ENCODE results near the gene PNPLA5.
"Not testable (repeated sequence)": the region's sequence is repeated elsewhere in the genome, so short reads cannot be mapped to it uniquely, and the experiment has no call there.

The PNPLA5 gene

DNA sequence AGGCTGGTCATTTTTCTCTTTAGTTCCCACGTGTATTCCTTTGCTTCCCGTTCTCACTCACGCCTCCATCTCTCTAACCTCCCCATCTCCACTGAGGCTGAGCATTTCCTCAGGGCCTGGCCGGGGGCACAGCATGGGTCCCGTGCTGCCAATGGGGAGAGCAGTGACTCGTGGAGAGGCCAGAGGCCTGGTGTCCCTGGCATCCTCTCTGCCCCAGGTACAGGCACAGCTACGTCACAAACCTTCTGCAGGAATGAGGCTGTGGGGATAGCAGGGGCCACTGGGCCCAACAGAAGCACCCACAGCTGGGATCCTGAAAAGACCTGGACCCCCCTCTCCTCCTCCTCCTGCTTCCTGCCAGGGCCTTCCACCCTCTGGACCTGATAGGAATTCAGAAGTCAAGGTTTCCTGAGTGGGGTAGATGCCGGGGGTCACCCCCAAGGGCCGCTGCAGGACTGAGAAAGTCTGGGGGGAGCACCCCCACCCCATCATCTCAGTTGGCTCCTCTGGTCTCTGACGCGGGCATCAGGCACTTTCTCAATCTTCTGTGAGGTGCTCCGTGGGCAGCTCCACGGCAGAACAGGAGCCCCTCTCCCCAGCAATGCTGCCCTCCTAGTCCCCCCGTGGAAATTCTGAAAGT, 11.8 kb downstream of the PNPLA5 start:
- DNase-seq (ENCODE audit: extremely low spot score): no peak
- ChIA-PET POLR2A (no interaction called here), CTCF (interaction anchor here (0.6 kb wide), 1 partner anchor 359 kb away, joined by 6 read pairs; no protein-coding TSS in a partner anchor)
- TF ChIP-seq NFRKB (IDR thresholded peaks at IDR 0.05) (no peak), FOXK2 (IDR thresholded peaks at IDR 0.05) (no peak), ZNF384 (IDR thresholded peaks at IDR 0.05) (no peak), CTBP1 (IDR thresholded peaks at IDR 0.05; ENCODE audit: borderline replicate concordance) (no peak), SUZ12 (IDR thresholded peaks at IDR 0.05) (no peak), ARNT (IDR thresholded peaks at IDR 0.05) (no peak), FOXM1 (IDR thresholded peaks at IDR 0.05; ENCODE audit: borderline replicate concordance) (no peak), L3MBTL2 (conservative IDR thresholded peaks at IDR 0.05) (no peak), BHLHE40 (IDR thresholded peaks at IDR 0.05; ENCODE audit: borderline replicate concordance) (no peak), ELF4 (IDR thresholded peaks at IDR 0.05) (no peak), SP1 (IDR thresholded peaks at IDR 0.05) (no peak)
- TF ChIP-seq, protein P1, sequence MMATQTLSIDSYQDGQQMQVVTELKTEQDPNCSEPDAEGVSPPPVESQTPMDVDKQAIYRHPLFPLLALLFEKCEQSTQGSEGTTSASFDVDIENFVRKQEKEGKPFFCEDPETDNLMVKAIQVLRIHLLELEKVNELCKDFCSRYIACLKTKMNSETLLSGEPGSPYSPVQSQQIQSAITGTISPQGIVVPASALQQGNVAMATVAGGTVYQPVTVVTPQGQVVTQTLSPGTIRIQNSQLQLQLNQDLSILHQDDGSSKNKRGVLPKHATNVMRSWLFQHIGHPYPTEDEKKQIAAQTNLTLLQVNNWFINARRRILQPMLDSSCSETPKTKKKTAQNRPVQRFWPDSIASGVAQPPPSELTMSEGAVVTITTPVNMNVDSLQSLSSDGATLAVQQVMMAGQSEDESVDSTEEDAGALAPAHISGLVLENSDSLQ (IDR thresholded peaks at IDR 0.05): no peak

DNA sequence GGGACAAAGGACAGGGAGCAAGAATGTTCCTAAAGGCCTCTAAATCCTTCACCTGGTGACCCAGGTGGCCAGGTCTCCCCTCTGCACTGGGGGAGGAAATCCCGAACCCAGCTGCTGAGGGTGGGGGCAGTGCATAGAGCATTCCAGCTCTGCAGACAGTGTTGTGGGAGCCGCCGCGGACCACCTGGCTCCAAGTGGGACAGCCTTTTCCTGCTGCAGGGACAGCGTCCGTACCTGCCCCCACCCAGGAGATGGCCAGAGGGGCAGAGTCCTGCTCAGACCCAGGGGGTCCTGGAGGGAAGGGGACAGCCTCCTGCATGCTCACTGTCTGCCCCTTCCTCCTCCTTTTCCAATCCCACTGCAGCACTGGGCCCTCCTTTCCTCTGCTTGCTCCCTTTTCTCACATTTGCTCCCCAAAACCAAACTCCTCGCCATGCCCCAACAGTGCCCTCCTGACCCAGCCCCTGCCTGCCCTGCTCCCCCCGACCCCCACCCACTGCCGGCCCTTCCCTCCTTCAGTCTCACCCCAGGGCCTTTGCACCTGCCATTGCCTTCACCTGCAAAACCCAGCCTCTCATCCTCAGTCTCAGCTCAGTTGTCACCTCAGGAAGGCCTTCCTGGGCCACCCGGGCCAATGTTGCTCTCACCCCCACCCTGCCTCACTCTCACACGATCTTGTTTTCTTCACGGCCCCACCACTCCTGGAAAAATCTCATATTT, 12.8 kb downstream of the PNPLA5 start:
- DNase-seq (ENCODE audit: extremely low spot score): no peak
- ChIA-PET CTCF (no interaction called here), POLR2A (no interaction called here)
- TF ChIP-seq, protein P1 (IDR thresholded peaks at IDR 0.05): no peak
- TF ChIP-seq HDGF (IDR thresholded peaks at IDR 0.05; ENCODE audit: borderline replicate concordance) (no peak), TARDBP (IDR thresholded peaks at IDR 0.05) (no peak), L3MBTL2 (conservative IDR thresholded peaks at IDR 0.05) (no peak), SP1 (IDR thresholded peaks at IDR 0.05) (no peak), NFRKB (IDR thresholded peaks at IDR 0.05) (no peak), FOXM1 (IDR thresholded peaks at IDR 0.05; ENCODE audit: borderline replicate concordance) (no peak), ZNF384 (IDR thresholded peaks at IDR 0.05) (no peak), SUZ12 (IDR thresholded peaks at IDR 0.05) (no peak), LEF1 (IDR thresholded peaks at IDR 0.05; ENCODE audit: borderline replicate concordance) (no peak)

DNA sequence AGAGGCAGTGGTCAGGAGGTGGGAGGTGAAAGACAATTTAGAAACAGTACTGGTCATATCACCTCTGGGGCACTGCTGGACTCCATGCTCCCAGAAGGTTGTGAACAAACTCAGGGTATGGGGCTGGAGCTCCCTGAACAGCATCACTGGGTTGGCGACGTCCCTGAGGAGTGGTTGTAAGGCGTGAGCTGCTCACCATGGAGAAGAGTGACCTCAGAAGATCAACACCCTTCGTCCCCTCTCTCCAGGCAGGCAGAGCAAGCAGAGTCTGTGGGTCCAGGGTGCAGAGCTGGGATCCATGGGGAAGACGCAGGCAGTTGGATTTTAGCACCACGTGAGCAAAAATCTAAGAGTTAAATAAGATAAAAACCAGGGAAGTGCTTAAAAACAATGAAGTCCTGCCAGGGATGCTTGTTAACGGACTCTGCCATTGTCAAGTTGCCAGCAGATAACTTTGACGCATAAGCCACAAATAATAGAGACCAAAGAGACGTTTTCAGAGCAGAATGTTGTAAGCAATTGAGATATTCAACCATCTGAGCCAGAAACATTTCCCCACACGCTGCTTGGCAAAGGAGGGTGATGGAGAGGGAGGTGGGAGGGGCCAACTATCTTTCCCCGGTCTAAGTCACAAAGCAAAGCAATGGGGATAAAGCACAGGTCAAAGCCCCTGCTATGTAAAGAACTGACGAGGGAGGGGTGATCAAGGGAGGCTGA, 13.6 kb downstream of the PNPLA5 start:
- CTCF ChIA-PET: interaction anchor here (0.5 kb wide), 1 partner anchor 1090 kb away, joined by 5 read pairs; no protein-coding TSS in a partner anchor
- no peak for TF ChIP-seq ARNT (IDR thresholded peaks at IDR 0.05)
- POLR2A ChIA-PET: no interaction called here
- DNase-seq (ENCODE audit: extremely low spot score): no peak

DNA sequence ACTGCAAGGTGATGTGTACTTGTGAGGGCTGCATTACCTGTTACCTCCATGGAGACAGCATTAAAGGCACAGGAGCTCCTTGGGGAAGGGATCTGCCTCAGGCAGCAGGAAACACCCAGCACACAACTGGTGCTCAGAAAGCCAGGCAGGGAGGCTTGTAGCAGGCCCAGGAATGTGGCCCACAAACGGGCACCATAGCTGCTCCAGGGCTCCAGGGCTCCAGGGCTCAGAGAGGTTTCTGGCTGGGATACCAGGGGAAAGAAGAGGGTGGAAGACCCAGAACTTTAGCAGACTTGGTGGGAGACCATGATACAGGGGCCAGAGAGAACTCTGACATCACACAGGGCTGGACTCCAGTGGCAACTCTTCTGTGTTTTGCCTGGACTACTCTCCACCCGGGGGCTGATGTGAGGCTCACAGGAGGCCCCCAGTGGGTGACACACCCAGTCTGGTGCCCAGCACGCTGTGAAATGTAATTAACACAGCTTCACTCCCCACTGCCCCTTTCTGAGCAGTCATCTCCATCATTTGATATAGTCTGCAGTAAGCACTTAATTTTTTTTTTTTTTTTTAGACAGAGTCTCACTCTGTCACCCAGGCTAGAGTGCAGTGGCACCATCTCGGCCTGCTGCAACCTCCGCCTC, 14.8 kb downstream of the PNPLA5 start:
- POLR2A ChIA-PET: interaction anchor here (0.8 kb wide), 1 partner anchor 19 kb away, joined by 3 read pairs; no protein-coding TSS in a partner anchor
- no peak for DNase-seq (ENCODE audit: extremely low spot score)
- CTCF ChIA-PET: interaction anchor here (1.2 kb wide), 1 partner anchor 8 kb away, joined by 4 read pairs; no protein-coding TSS in a partner anchor
- TF ChIP-seq L3MBTL2 (conservative IDR thresholded peaks at IDR 0.05) (no peak), CTBP1 (IDR thresholded peaks at IDR 0.05; ENCODE audit: borderline replicate concordance) (no peak), ARNT (IDR thresholded peaks at IDR 0.05) (no peak), LEF1 (IDR thresholded peaks at IDR 0.05; ENCODE audit: borderline replicate concordance) (no peak), TARDBP (IDR thresholded peaks at IDR 0.05) (no peak), ZNF384 (IDR thresholded peaks at IDR 0.05) (no peak), ELF4 (IDR thresholded peaks at IDR 0.05) (no peak), FOXK2 (IDR thresholded peaks at IDR 0.05) (no peak), SP1 (IDR thresholded peaks at IDR 0.05) (no peak)
- TF ChIP-seq, protein P1 (IDR thresholded peaks at IDR 0.05): no peak

DNA sequence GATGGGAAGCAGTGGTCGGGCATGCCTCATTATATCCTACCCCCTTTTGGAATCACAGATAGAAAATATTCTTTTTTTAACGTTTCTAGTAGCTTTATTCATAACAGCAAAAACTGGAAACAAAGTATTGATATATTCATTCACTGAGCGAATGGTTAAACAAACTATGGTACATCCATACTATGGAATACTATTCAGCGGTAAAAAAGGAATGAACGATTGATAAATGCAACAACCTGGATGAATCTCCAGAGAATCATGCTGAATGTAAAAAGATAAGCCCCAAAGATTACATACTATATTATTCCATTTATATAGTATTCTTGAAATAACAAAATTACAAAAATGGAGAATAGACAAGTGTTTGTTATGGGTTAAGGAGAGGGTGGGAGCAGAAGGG, 22.0 kb downstream of the PNPLA5 start:
- CTCF ChIA-PET: no interaction called here
- no peak for TF ChIP-seq ELF4 (IDR thresholded peaks at IDR 0.05)
- TF ChIP-seq FOXA1 (IDR thresholded peaks at IDR 0.05): no peak
- no peak for TF ChIP-seq LEF1 (IDR thresholded peaks at IDR 0.05; ENCODE audit: borderline replicate concordance)
- no peak for TF ChIP-seq ARNT (IDR thresholded peaks at IDR 0.05)
- TF ChIP-seq FOXM1 (IDR thresholded peaks at IDR 0.05; ENCODE audit: borderline replicate concordance): no peak
- TF ChIP-seq BHLHE40 (IDR thresholded peaks at IDR 0.05; ENCODE audit: borderline replicate concordance): no peak
- TF ChIP-seq CTBP1 (IDR thresholded peaks at IDR 0.05; ENCODE audit: borderline replicate concordance): no peak
- TF ChIP-seq TARDBP (IDR thresholded peaks at IDR 0.05): no peak
- no peak for TF ChIP-seq L3MBTL2 (conservative IDR thresholded peaks at IDR 0.05)
- TF ChIP-seq, protein P1 (IDR thresholded peaks at IDR 0.05): no peak
- no peak for TF ChIP-seq SP1 (IDR thresholded peaks at IDR 0.05)
- TF ChIP-seq NFRKB (IDR thresholded peaks at IDR 0.05): no peak
- TF ChIP-seq SUZ12 (IDR thresholded peaks at IDR 0.05): no peak
- no peak for TF ChIP-seq HDGF (IDR thresholded peaks at IDR 0.05; ENCODE audit: borderline replicate concordance)
- no peak for TF ChIP-seq ZNF384 (IDR thresholded peaks at IDR 0.05)
- POLR2A ChIA-PET: no interaction called here
- DNase-seq (ENCODE audit: extremely low spot score): no peak

DNA sequence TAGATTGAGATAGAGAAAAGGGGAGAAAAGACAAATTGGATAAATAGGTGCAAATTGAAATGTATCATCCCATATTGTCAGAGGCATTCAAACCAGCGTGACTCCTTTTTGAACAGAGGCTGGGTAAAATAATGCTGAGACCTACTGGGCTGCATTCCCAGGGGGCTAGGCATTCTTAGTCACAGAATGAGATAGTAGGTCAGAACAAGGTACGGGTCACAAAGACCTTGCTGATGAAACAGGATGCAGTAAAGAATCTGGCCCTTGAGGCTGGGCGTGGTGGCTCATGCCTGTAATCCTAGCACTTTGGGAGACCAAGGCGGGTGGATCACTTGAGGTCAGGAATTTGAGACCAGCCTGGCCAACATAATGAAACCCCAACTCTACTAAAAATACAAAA, 22.8 kb downstream of the PNPLA5 start:
- POLR2A ChIA-PET; CTCF ChIA-PET; DNase-seq (ENCODE audit: extremely low spot score): not testable (repeated sequence)
